C4-2B (cell line): Measurements from ENCODE around the gene SCAMP4.
A peak's percentile ranks its signal among the peaks of the same experiment; 100 is the strongest.

ENCODE experiments used
- H3K27ac ChIP-seq: fragments of 450-650 bp; 2 replicates; pipeline ENCODE4 v1.5.1; 2017
- ZFX ChIP-seq: fragments of 450-650 bp; IDR thresholded peaks from 2 replicates; pipeline ENCODE4 v1.6.1; 2017
- TF ChIP-seq, protein P1 (sequence below): fragments of 450-650 bp; conservative IDR thresholded peaks from 2 replicates; pipeline ENCODE4 v1.5.1; 2017; ENCODE audit warnings: mild to moderate bottlenecking

SCAMP4 gene, protein sequence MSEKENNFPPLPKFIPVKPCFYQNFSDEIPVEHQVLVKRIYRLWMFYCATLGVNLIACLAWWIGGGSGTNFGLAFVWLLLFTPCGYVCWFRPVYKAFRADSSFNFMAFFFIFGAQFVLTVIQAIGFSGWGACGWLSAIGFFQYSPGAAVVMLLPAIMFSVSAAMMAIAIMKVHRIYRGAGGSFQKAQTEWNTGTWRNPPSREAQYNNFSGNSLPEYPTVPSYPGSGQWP

DNA sequence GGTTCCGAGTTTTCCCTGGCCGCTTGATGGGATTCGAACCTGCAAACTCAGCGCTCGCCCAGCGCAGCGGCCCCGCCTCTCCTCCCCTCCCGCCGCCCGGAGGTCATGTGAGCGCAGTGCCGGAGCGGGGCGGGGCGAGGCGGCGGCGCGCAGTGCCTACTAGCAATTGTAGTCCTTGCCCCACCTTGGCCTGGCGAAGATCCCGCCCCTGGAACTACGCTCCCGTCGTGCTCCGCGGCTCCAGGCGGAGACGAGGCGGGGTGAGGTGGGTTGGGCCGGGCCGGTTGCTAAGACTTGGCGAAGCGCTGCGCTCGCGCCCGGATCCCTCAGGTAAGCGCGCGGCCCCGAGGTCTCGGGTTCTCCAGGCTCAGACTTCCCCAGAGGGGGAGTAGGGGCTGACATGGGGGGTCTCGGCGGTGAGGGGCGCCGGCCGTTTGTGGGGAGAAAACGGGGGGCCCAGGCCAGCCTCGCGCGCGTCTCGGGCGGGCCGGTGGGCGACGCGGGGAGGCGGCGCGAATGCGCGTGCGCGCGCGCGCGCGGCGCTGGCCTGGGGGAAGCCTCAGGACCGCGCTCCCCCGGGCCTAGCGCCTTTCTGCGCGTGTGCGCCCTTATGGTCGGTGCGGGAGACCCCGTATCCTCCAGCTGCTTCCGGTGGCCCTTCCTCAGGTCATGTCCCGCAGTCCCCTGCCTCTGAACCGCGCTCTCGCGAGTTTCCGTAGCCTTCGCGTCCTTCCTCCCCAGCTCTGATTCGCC is at the start of gene SCAMP4, which contains the start of gene ADAT3:
TSS of gene SCAMP4 (plus strand) at position 290 of the 753 bp plus-strand sequence. CDS start 9,621 bp downstream, outside the sequence.
TSS of gene ADAT3 (plus strand) at position 290 of the 753 bp plus-strand sequence. CDS start 6,649 bp downstream, outside the sequence.
- peak within 1 kb of the TSS; percentile 93 for H3K27ac ChIP-seq
- no peak; the same call in 1 of the 2 replicates for TF ChIP-seq ZFX
- TF ChIP-seq, protein P1, sequence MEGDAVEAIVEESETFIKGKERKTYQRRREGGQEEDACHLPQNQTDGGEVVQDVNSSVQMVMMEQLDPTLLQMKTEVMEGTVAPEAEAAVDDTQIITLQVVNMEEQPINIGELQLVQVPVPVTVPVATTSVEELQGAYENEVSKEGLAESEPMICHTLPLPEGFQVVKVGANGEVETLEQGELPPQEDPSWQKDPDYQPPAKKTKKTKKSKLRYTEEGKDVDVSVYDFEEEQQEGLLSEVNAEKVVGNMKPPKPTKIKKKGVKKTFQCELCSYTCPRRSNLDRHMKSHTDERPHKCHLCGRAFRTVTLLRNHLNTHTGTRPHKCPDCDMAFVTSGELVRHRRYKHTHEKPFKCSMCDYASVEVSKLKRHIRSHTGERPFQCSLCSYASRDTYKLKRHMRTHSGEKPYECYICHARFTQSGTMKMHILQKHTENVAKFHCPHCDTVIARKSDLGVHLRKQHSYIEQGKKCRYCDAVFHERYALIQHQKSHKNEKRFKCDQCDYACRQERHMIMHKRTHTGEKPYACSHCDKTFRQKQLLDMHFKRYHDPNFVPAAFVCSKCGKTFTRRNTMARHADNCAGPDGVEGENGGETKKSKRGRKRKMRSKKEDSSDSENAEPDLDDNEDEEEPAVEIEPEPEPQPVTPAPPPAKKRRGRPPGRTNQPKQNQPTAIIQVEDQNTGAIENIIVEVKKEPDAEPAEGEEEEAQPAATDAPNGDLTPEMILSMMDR, result no peak

DNA sequence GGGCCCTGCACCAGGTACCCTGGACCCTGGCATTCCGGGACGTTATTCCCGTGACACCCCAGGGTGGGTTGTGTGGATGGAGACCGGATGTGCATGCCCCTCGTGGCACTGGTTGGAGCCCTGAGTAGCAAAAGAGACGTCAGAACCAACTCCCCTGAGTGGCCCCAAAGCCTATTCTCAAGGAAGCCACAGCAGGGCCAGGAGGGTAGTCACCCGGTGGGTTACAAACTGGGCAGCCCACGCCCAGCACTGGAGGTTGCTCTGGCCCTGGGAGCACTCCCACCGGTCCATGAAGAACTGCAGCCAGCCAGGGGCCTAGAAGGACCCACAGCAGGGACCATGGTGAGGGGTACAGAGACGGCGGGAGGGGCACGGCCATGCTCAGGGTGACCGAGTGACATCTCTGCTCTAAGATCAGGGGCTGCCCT is 49.4 kb upstream of the SCAMP4 start:
- peak overlapping the region; percentile 51 for H3K27ac ChIP-seq
- TF ChIP-seq, protein P1, result no peak
- TF ChIP-seq ZFX, result no peak

DNA sequence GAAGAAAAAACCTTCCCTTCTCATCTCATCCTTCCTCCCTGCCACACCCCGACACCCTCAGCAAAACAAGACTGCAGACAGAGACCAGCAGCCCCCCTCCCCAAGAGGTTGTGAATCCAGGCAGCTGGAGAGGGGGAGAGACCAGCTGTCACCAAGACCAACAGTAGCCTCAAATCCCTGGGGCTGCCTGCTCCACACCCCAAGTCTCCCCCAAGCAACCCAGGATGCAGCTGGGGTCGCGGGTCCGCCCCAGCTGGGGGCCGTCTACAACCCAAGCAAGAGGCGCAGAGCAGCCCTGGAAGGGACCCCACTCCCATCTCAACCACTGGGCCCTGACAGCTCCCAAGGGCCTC is 48.9 kb upstream of the SCAMP4 start:
- TF ChIP-seq ZFX, result no peak
- TF ChIP-seq, protein P1, result no peak
- H3K27ac ChIP-seq, result peak overlapping the region; percentile 51

DNA sequence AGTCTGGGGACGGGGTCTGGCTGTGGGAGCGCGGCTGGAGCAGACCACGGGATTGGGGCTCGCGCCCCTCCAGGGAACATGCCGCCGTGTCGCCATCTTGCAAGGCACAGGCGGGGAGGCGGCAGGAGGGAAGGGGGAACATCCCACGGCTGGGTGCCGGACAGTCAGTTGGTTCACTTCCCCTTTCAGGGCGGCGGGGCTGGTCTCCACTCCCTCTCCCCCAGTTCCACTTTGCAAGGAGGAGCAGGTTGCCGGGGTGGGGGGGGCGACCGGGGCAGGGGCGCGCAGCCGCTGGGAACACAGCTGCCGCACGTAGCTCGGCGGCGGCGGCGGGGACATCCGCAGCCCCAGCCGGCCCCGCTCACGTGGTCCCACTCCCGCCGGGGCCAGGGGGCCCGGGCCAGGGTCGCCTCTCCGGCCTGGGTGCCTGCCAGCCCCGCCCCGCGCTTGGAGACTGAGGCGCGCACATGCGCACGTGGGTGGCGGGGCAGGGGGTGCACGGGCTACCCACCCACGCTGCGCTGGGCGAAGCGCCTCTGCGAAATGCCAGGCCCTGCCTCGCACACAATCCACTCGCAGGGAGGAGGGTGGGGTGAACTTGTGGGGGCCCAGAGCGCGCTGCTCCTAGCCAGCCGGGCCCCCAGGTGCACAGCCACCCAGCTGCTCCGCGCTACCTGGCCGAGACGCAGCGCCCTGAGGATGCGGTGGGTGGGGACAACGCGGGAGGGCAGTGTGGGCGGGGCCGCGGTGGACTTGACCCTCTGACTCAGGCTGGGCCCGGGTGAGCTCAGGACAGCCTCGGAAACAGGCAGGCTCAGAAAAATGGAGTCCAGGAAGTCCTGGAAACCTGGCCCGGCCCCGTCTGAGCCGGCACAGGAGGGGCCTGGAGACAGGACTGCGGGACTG is 48.2 kb upstream of the SCAMP4 start:
- no peak for TF ChIP-seq ZFX
- TF ChIP-seq, protein P1, result no peak

DNA sequence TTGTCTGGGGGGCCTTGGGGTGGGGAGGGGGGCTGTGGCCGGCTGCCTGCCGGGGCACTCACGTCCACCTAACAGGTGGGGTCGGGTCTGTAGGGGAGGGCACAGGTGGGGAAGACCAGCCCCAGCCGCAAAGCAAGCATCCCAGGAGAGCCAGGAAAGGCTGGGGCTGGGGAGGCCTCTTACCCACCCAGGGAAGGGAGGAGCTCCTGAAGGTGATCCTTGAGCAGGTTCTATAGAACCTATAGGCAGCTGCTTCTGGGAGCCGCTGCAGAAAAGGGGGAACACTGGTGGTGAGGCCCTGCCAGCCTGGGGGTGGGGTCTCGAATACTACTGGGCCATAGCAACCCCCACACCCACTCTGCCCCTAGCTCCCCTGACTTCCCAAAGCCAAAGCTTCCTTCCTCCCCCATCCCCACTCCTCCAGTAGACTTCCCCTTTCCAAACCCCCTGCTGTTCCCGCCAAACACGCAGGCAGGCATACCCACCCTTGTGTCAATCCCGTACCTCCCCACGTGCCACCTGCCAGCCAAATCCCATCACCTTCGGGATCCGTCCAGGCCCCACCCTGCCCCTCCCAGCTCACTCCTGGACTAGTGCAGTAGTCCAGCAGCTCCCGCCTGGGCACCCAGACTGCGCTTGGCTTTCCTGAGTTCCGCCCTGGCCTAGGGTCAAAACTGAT is 47.4 kb upstream of the SCAMP4 start:
- no peak for TF ChIP-seq ZFX
- peak overlapping the region; percentile 51 for H3K27ac ChIP-seq

More for the DNA sequence above, 48.2 kb upstream of the SCAMP4 start:
- peak overlapping the region; percentile 51 for H3K27ac ChIP-seq

GRCh38 chr19:1858412-1859081 is 46.7 kb upstream of the SCAMP4 start:
- TF ChIP-seq, protein P1, result no peak
- TF ChIP-seq ZFX, result no peak
- H3K27ac ChIP-seq, result peak overlapping the region; percentile 51

- no peak overlapping the region for H3K27ac ChIP-seq
- no peak for TF ChIP-seq ZFX
- TF ChIP-seq, protein P1, result no peak
These were observed 45.8 kb upstream of the SCAMP4 start for GRCh38 chr19:1859331-1859781.
